Measurements from ENCODE around the gene ROBO3. TPM values are rescaled to one million over a fixed set of nuclear protein-coding genes. Genes with fewer than 3 reads are reported as not detected.

ROBO3 gene
- total RNA-seq, 2 experiments from 2014 or later, result 26.2 to 27.2 TPM

DNA sequence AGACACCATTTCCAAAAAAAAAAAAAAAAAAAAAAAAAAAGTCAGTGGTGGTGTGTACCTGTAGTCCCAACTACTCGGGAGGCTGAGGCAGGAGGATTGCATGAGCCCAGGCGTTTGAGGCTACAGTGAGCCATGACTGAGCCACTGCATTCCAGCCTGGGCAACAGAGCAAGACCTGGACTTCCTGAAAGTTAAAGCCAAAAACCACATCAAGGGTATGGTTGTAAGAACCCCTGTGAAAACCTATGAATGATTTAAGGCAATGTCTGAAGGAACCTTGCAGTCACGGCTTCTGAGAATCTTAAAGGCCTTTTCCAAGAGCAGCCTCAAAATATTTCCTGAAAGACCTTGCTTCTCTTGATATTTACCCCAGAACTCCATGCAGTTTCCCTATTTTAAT lies 34.5 kb upstream of the ROBO3 start:
- Histone ChIP-seq H3K27me3 (ENCODE audit: control insufficient read depth in 1 of 2, insufficient read depth in 2 of 2, low read length in 2 of 2) (peaks cover 10 to 17% of the 10 kb centered on the region in 2 experiments), H3K4me1 (ENCODE audit: insufficient read depth, low read length) (no peaks in the 10 kb centered on the region), H3K27ac (ENCODE audit: low read depth in 1 of 2, low read length in 2 of 2) (no peak overlapping the region), H3K36me3 (ENCODE audit: insufficient read depth, low read length) (no peaks in the 10 kb centered on the region), H3K9me3 (ENCODE audit: control insufficient read depth in 1 of 2, insufficient read depth in 1 of 2, low read length in 2 of 2) (no peaks in the 10 kb centered on the region), H3K4me3 (ENCODE audit: low read length) (no peak overlapping the region)
- intact Hi-C loops (cut with DNase I, micrococcal nuclease), result loop anchor here in 1 of 2 experiments (10.0 kb wide), 1 partner anchor 416 kb away; no protein-coding TSS in a partner anchor
- no peaks in the 10 kb centered on the region for H3K9me3 Mint-ChIP-seq
- H3K27me3 Mint-ChIP-seq, result peaks cover 42% of the 10 kb centered on the region
- ATAC-seq (ENCODE audit: poor library complexity), result no peak
- no peak overlapping the region for H3K4me3 Mint-ChIP-seq
- no peaks in the 10 kb centered on the region for H3K4me1 Mint-ChIP-seq (ENCODE audit: low read depth)
- H3K27ac Mint-ChIP-seq, result no peak overlapping the region
- TF ChIP-seq, protein P1, sequence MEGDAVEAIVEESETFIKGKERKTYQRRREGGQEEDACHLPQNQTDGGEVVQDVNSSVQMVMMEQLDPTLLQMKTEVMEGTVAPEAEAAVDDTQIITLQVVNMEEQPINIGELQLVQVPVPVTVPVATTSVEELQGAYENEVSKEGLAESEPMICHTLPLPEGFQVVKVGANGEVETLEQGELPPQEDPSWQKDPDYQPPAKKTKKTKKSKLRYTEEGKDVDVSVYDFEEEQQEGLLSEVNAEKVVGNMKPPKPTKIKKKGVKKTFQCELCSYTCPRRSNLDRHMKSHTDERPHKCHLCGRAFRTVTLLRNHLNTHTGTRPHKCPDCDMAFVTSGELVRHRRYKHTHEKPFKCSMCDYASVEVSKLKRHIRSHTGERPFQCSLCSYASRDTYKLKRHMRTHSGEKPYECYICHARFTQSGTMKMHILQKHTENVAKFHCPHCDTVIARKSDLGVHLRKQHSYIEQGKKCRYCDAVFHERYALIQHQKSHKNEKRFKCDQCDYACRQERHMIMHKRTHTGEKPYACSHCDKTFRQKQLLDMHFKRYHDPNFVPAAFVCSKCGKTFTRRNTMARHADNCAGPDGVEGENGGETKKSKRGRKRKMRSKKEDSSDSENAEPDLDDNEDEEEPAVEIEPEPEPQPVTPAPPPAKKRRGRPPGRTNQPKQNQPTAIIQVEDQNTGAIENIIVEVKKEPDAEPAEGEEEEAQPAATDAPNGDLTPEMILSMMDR (IDR thresholded peaks at IDR 0.05), result no peak
- CTCF ChIA-PET, result no interaction called here
- POLR2A ChIA-PET, result no interaction called here
- no peak for DNase-seq
- H3K36me3 Mint-ChIP-seq (ENCODE audit: low read depth), result no peaks in the 10 kb centered on the region

DNA sequence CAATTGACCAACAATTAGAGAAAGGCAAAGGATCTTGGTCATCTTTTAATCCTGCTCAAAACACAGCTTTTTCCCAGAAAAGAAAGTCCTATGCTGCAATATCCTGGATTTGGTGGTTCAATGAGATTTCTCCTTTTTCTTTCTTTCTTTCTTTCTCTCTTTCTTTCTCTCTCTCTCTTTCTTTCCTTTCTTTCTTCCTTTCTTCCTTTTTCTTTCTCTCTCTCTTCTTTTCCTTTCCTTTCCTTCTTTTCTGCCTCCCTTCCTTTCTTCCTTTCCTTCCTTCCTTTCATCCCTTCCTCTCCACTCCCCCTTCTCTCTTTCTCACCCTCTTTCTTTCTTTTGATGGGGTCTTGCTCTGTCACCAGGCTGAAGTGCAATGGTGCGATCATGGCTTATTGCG lies 33.3 kb upstream of the ROBO3 start:
- H3K4me3 ChIP-seq (ENCODE audit: low read length), result no peak overlapping the region
- H3K36me3 ChIP-seq (ENCODE audit: insufficient read depth, low read length), result no peaks in the 10 kb centered on the region
- ATAC-seq (ENCODE audit: poor library complexity) (no peak), DNase-seq (no peak)
- intact Hi-C loops (cut with DNase I, micrococcal nuclease), result loop anchor here in 1 of 2 experiments (10.0 kb wide), 1 partner anchor 417 kb away; no protein-coding TSS in a partner anchor
- peaks cover 10 to 13% of the 10 kb centered on the region in 2 experiments for H3K27me3 ChIP-seq (ENCODE audit: control insufficient read depth in 1 of 2, insufficient read depth in 2 of 2, low read length in 2 of 2)
- TF ChIP-seq, protein P1 (IDR thresholded peaks at IDR 0.05), result no peak
- no peaks in the 10 kb centered on the region for H3K36me3 Mint-ChIP-seq (ENCODE audit: low read depth)
- H3K9me3 ChIP-seq (ENCODE audit: control insufficient read depth in 1 of 2, insufficient read depth in 1 of 2, low read length in 2 of 2), result no peaks in the 10 kb centered on the region
- H3K27ac ChIP-seq (ENCODE audit: low read depth in 1 of 2, low read length in 2 of 2), result no peak overlapping the region
- peaks cover 45% of the 10 kb centered on the region for H3K27me3 Mint-ChIP-seq
- CTCF ChIA-PET, result no interaction called here
- no peak overlapping the region for H3K4me3 Mint-ChIP-seq
- peaks cover 7% of the 10 kb centered on the region for H3K4me1 Mint-ChIP-seq (ENCODE audit: low read depth)
- POLR2A ChIA-PET, result no interaction called here
- peaks cover 5% of the 10 kb centered on the region for H3K4me1 ChIP-seq (ENCODE audit: insufficient read depth, low read length)
- no peak overlapping the region for H3K27ac Mint-ChIP-seq
- no peaks in the 10 kb centered on the region for H3K9me3 Mint-ChIP-seq

DNA sequence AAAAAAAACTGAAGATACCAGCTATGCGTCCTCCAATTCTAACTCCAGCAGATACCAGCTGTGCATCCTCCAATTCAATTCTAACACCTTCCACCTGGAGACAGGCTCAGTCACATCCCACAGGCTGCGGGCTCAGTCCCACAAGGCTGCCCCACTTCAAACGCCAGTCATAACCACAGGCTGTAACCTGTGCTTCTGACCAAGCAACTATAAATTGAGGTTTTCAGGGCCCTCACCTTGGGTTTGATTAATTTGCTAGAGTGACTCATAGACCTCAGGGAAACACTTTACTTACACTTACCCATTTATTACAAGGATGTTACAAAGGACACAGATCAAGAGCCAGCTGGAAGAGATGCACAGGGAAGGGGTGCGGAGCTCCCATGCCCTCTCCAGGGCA lies 32.7 kb upstream of the ROBO3 start:
- intact Hi-C loops (cut with DNase I, micrococcal nuclease), result loop anchor here in 1 of 2 experiments (10.0 kb wide), 1 partner anchor 418 kb away; no protein-coding TSS in a partner anchor
- no peaks in the 10 kb centered on the region for H3K36me3 Mint-ChIP-seq (ENCODE audit: low read depth)
- no peaks in the 10 kb centered on the region for H3K36me3 ChIP-seq (ENCODE audit: insufficient read depth, low read length)
- CTCF ChIA-PET, result interaction anchor here (0.9 kb wide), 1 partner anchor 44 kb away, joined by 3 read pairs; no protein-coding TSS in a partner anchor
- peaks cover 47% of the 10 kb centered on the region for H3K27me3 Mint-ChIP-seq
- ATAC-seq (ENCODE audit: poor library complexity), result no peak
- H3K4me3 Mint-ChIP-seq, result no peak overlapping the region
- POLR2A ChIA-PET, result interaction anchor here (1.1 kb wide), 1 partner anchor 163 kb away, joined by 3 read pairs; no protein-coding TSS in a partner anchor
- peaks cover 5% of the 10 kb centered on the region for H3K4me1 ChIP-seq (ENCODE audit: insufficient read depth, low read length)
- no peak for DNase-seq
- H3K27ac ChIP-seq (ENCODE audit: low read depth in 1 of 2, low read length in 2 of 2), result no peak overlapping the region
- H3K27me3 ChIP-seq (ENCODE audit: control insufficient read depth in 1 of 2, insufficient read depth in 2 of 2, low read length in 2 of 2), result peaks cover 13 to 15% of the 10 kb centered on the region in 2 experiments
- H3K27ac Mint-ChIP-seq, result no peak overlapping the region
- H3K9me3 Mint-ChIP-seq, result no peaks in the 10 kb centered on the region
- H3K9me3 ChIP-seq (ENCODE audit: control insufficient read depth in 1 of 2, insufficient read depth in 1 of 2, low read length in 2 of 2), result no peaks in the 10 kb centered on the region
- H3K4me3 ChIP-seq (ENCODE audit: low read length), result no peak overlapping the region
- peaks cover 14% of the 10 kb centered on the region for H3K4me1 Mint-ChIP-seq (ENCODE audit: low read depth)
- TF ChIP-seq, protein P1 (IDR thresholded peaks at IDR 0.05), result no peak

Data from CD4-positive, alpha-beta T cell (primary cell).